ENCODE results near the gene UBE2C.

DNA sequence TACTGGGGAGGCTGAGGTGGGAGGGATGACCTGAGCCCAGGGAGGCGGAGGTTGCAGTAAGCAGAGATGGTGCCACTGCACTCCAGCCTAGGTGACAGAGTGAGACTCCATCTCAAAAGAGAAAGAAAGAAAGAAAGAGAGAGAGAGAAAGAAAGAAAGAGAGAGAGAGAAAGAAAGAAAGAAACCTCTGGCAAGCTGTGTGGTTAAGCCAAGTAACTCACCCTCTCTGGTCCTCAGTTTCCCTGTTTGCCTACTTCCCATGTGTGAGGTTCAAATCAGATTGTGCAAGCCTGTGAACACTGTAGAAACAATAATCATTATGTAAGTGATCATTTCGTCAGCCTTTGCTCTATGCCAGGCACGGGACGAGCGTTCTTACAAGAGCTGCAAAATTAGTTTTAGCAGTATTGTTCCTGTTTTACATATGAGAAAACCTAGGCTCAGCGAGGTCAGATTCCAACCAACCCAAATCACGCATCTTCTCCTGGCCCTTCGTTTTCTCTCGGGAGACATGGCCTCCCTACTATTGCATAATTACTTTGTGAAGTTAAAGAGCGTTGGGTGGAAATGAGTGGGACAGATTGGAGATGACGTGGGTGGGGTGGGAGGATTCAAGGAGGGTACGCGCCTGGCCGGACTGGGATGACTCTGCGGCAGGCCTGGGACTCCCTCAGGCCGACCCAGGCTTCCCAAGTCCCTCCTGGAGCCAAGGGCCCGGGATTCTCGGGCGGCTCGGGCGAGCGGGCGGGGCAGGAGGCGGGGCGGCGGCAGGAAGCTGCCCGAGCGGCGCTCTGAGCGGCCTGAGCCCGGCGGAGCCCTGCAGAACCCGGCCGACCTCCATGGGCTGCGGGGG, 20.8 kb downstream of the UBE2C start, which contains the start of gene SNX21:
- TF ChIP-seq, protein P1, sequence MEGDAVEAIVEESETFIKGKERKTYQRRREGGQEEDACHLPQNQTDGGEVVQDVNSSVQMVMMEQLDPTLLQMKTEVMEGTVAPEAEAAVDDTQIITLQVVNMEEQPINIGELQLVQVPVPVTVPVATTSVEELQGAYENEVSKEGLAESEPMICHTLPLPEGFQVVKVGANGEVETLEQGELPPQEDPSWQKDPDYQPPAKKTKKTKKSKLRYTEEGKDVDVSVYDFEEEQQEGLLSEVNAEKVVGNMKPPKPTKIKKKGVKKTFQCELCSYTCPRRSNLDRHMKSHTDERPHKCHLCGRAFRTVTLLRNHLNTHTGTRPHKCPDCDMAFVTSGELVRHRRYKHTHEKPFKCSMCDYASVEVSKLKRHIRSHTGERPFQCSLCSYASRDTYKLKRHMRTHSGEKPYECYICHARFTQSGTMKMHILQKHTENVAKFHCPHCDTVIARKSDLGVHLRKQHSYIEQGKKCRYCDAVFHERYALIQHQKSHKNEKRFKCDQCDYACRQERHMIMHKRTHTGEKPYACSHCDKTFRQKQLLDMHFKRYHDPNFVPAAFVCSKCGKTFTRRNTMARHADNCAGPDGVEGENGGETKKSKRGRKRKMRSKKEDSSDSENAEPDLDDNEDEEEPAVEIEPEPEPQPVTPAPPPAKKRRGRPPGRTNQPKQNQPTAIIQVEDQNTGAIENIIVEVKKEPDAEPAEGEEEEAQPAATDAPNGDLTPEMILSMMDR (conservative IDR thresholded peaks at IDR 0.05 in 1 of 2, IDR thresholded peaks at IDR 0.05 in 1 of 2; ENCODE audit: low read depth in 1 of 2, low read length in 2 of 2), result no peak
- no peak for TF ChIP-seq EZH2 (IDR thresholded peaks at IDR 0.05; ENCODE audit: low read length, missing control alignments)

Data from fibroblast of lung (primary cell).